Thoracic aorta (tissue), 2 donors: ENCODE measurements around the gene SLC39A11. TPM values are rescaled to one million over a fixed set of nuclear protein-coding genes. Genes with fewer than 3 reads are reported as not detected.

Experiments
- ATAC-seq: fragments of 150-250 bp; one replicate; pipeline ENCODE4 v1.8.0; 2017; ENCODE audit warnings: low read depth; ENCODE audit not compliant: insufficient number of reproducible peaks, low FRiP score
- DNase-seq: peaks from one replicate; pipeline ENCODE4 v3.0.0-alpha.2; 2020; ENCODE audit warnings: low spot score
- H3K27ac ChIP-seq, 2 donors: fragments of 200-600 bp; sonication (generic); 1 replicate in 1 of 2; 2 replicates in 1 of 2; pipeline ENCODE4 v1.5.1; 2016; ENCODE audit warnings: mild to moderate bottlenecking in 2 of 2, moderate library complexity in 2 of 2
- H3K27me3 ChIP-seq: fragments of 200-600 bp; sonication (generic); replicated peaks from 2 replicates; pipeline ENCODE4 v1.6.0; 2016; ENCODE audit warnings: mild to moderate bottlenecking; ENCODE audit not compliant: insufficient read depth
- H3K36me3 ChIP-seq: fragments of 200-600 bp; sonication (generic); one replicate; pipeline ENCODE4 v1.5.1; 2016
- H3K4me1 ChIP-seq, 2 donors: fragments of 200-600 bp; sonication (generic); 1 replicate in 1 of 2; 2 replicates in 1 of 2; pipeline versions ENCODE4 v1.5.1 to v1.6.0; 2016; ENCODE audit warnings: low read depth in 2 of 2, mild to moderate bottlenecking in 1 of 2; ENCODE audit not compliant: control insufficient read depth in 1 of 2
- H3K4me3 ChIP-seq: fragments of 200-600 bp; sonication (generic); 2 replicates; pipeline ENCODE4 v1.5.1; 2016; ENCODE audit warnings: mild to moderate bottlenecking
- H3K9me3 ChIP-seq: fragments of 200-600 bp; sonication (generic); 2 replicates; pipeline ENCODE4 v1.5.1; 2016
- total RNA-seq, 2 donors: library from RNA; depleted of rRNA; stranded (reverse); fragments of >200 nt; gene quantifications; one replicate each; pipeline versions ENCODE4 v1.1.0 to v1.2.3, GENCODE V29; 2016
- TF ChIP-seq, protein P1 (sequence below): fragments of 200-600 bp; sonication (generic); IDR thresholded peaks from one replicate; pipeline ENCODE4 v1.5.1; 2019; ENCODE audit warnings: antibody characterized with exemption

The SLC39A11 gene
- total RNA-seq, 2 donors from 2014 or later: 12.0 to 29.1 TPM

DNA sequence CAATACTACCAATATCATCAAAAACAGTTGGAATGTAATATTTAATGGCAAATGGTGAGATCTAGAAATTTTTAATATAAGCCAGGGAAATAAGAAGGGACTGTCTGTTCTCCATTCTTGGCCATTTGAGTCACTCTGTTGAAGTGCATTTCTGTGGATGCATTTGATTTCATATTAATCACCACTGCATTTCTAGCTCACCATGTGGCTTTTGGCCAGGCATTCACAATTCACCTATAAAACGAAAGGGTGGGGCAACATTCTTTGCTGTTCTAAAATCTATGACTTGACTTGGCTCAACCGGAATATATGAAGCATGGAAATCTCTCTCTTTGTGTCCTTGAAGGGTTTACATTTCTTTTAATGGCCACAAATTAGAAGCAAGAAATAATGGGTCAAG, 483.0 kb downstream of the SLC39A11 start:
- H3K27ac ChIP-seq: no peak overlapping the region
- H3K27me3 ChIP-seq: no peaks in the 10 kb centered on the region
- no peaks in the 10 kb centered on the region for H3K9me3 ChIP-seq
- H3K4me1 ChIP-seq: no peaks in the 10 kb centered on the region
- TF ChIP-seq, protein P1, sequence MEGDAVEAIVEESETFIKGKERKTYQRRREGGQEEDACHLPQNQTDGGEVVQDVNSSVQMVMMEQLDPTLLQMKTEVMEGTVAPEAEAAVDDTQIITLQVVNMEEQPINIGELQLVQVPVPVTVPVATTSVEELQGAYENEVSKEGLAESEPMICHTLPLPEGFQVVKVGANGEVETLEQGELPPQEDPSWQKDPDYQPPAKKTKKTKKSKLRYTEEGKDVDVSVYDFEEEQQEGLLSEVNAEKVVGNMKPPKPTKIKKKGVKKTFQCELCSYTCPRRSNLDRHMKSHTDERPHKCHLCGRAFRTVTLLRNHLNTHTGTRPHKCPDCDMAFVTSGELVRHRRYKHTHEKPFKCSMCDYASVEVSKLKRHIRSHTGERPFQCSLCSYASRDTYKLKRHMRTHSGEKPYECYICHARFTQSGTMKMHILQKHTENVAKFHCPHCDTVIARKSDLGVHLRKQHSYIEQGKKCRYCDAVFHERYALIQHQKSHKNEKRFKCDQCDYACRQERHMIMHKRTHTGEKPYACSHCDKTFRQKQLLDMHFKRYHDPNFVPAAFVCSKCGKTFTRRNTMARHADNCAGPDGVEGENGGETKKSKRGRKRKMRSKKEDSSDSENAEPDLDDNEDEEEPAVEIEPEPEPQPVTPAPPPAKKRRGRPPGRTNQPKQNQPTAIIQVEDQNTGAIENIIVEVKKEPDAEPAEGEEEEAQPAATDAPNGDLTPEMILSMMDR: no peak
- H3K4me3 ChIP-seq: no peak overlapping the region
- ATAC-seq (no peak), DNase-seq (no peak)
- no peaks in the 10 kb centered on the region for H3K36me3 ChIP-seq

DNA sequence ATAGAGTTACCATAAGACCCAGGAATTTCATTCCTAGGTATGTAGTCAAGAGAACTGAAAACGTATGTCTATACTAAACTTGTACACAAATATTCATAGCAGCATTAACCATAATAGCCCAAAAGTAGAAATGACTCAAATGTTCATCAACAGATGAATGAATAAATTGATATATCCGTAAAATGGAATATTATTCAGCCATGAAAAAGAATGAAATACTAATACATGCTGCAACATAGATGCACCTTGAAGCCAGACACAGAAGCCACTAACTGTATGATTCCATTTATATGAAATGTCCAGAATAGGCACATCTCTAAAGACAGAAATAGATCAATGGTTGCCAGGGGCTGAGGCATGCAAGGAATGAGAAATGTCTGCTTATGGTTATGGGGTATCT, 484.1 kb downstream of the SLC39A11 start:
- Histone ChIP-seq H3K27me3 (no peaks in the 10 kb centered on the region), H3K9me3 (no peaks in the 10 kb centered on the region), H3K27ac (no peak overlapping the region), H3K36me3 (no peaks in the 10 kb centered on the region), H3K4me1 (no peaks in the 10 kb centered on the region), H3K4me3 (no peak overlapping the region)
- ATAC-seq: no peak
- DNase-seq: no peak
- TF ChIP-seq, protein P1: no peak

DNA sequence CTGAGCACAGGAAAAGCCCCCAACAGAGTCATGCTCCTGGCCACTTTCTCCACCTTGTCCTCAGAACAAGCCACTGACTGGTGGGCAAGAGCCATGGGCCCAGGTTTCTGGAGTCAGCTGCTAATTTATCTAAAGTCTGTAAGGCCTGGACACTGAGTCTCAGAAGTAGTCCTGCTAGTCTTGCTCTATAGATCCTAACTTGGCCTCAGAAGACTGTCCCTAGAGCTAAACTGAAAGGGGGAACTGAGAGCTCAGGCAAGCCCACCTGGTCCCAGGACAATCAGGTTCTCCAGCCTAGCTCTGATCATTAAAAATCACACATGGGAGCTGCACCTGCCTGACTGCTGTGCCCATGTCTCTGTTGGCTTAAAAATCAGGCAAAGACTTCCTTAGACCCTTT, 485.8 kb downstream of the SLC39A11 start:
- Histone ChIP-seq H3K27ac (no peak overlapping the region), H3K4me3 (no peak overlapping the region), H3K27me3 (no peaks in the 10 kb centered on the region), H3K4me1 (peaks cover 0 to 10% of the 10 kb centered on the region in 2 donors), H3K9me3 (no peaks in the 10 kb centered on the region), H3K36me3 (no peaks in the 10 kb centered on the region)
- DNase-seq (no peak), ATAC-seq (no peak)
- TF ChIP-seq, protein P1: no peak

DNA sequence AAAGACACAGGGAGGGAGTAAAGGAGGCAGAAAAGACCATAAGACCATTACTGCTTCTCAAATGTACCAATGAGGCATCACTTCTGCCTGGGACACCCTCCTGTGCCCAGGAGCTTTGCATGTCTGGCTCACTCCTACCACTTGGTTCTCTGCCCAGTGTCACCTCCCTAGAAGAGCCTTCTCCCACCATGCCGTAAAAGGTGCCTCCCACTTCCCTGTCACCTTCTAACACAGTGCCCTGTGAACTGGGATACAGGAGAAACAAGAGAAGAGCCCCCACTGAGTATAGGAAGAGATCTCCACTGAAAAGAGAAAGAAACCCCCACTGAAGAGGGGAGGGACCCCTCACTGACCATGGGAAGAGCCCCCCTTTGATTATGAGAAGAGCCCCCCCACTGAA, 486.9 kb downstream of the SLC39A11 start:
- no peak overlapping the region for H3K4me3 ChIP-seq
- H3K36me3 ChIP-seq: no peaks in the 10 kb centered on the region
- peaks cover 0 to 10% of the 10 kb centered on the region in 2 donors for H3K4me1 ChIP-seq
- H3K27ac ChIP-seq: no peak overlapping the region
- TF ChIP-seq, protein P1: no peak
- H3K27me3 ChIP-seq: no peaks in the 10 kb centered on the region
- DNase-seq (no peak), ATAC-seq (no peak)
- H3K9me3 ChIP-seq: no peaks in the 10 kb centered on the region

DNA sequence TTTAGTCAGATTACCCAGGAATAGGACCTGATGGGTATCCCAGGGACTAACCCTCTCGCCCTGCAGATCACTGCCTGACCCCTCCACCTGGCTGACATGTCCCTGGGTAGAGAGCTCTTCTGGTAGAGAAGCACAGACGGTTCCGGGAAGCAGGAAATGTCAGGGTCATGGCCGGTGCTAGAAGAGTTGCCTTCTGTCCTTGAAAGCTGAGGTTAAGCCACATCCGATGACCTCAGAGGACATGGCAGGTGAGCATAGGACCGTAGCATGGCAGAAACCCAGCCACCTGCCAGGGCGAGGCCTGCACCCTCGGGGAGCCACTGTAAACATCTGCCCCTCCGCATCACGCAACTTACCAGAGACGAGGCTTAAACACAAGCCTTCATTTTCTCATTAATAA, 488.0 kb downstream of the SLC39A11 start:
- no peaks in the 10 kb centered on the region for H3K9me3 ChIP-seq
- TF ChIP-seq, protein P1: no peak

More for the DNA sequence above, 488.0 kb downstream of the SLC39A11 start:
- no peak overlapping the region for H3K4me3 ChIP-seq
- H3K27ac ChIP-seq: no peak overlapping the region
- no peaks in the 10 kb centered on the region for H3K27me3 ChIP-seq
- no peaks in the 10 kb centered on the region for H3K36me3 ChIP-seq
- ATAC-seq (no peak), DNase-seq (no peak)
- H3K4me1 ChIP-seq: peaks cover 0 to 15% of the 10 kb centered on the region in 2 donors
